Vagina (tissue), 2 donors: Measurements from ENCODE around the gene CLIP4.

Source experiments
- CTCF ChIP-seq, 3 experiments: fragments of 450-650 bp in 2 of 3; fragments of 200-600 bp in 1 of 3; sonication (generic) in 1 of 3; IDR thresholded peaks; one replicate each; pipeline ENCODE4 v1.5.1; 2017 to 2019; ENCODE audit warnings: antibody characterized with exemption in 3 of 3, mild to moderate bottlenecking in 2 of 3, moderate library complexity in 2 of 3
- POLR2A ChIP-seq, 2 donors: fragments of 450-650 bp; IDR thresholded peaks; one replicate each; pipeline ENCODE4 v1.6.1; 2017; ENCODE audit warnings: antibody characterized with exemption in 2 of 2, mild to moderate bottlenecking in 2 of 2, moderate library complexity in 2 of 2
- POLR2AphosphoS5 ChIP-seq, 2 donors: sonication (generic); formaldehyde crosslinking; IDR thresholded peaks; one replicate each; pipeline ENCODE4 v1.9.0; 2017; ENCODE audit warnings: antibody characterized with exemption in 2 of 2, mild to moderate bottlenecking in 2 of 2, low read depth in 1 of 2; ENCODE audit not compliant: insufficient read depth in 1 of 2

GRCh38 chr2:29123617-29124349, 8.6 kb downstream of the CLIP4 start:
- TF ChIP-seq CTCF (IDR thresholded peaks at IDR 0.05) (no peak), POLR2A (IDR thresholded peaks at IDR 0.05) (no peak), POLR2AphosphoS5 (IDR thresholded peaks at IDR 0.05; ENCODE audit: insufficient read depth in 1 of 2, low read depth in 1 of 2) (peak in 1 of 2 donors; percentile 61)
